NOMO-1 treated with dmso at 0.1 percent for 144 hours (cell line): ENCODE measurements around the gene SYNDIG1L.
A peak's percentile ranks its signal among the peaks of the same experiment; 100 is the strongest.
"Not testable (repeated sequence)": the region's sequence is repeated elsewhere in the genome, so short reads cannot be mapped to it uniquely, and the experiment has no call there.

Source experiments
- DNase-seq: peaks from one replicate; lab custom pipeline; 2025; ENCODE audit not compliant: unreplicated experiment; lab: John Stamatoyannopoulos, UW

Gene SYNDIG1L

GRCh38 chr14:74403619-74404417, 22.2 kb downstream of the SYNDIG1L start:
- DNase-seq: no peak

DNA sequence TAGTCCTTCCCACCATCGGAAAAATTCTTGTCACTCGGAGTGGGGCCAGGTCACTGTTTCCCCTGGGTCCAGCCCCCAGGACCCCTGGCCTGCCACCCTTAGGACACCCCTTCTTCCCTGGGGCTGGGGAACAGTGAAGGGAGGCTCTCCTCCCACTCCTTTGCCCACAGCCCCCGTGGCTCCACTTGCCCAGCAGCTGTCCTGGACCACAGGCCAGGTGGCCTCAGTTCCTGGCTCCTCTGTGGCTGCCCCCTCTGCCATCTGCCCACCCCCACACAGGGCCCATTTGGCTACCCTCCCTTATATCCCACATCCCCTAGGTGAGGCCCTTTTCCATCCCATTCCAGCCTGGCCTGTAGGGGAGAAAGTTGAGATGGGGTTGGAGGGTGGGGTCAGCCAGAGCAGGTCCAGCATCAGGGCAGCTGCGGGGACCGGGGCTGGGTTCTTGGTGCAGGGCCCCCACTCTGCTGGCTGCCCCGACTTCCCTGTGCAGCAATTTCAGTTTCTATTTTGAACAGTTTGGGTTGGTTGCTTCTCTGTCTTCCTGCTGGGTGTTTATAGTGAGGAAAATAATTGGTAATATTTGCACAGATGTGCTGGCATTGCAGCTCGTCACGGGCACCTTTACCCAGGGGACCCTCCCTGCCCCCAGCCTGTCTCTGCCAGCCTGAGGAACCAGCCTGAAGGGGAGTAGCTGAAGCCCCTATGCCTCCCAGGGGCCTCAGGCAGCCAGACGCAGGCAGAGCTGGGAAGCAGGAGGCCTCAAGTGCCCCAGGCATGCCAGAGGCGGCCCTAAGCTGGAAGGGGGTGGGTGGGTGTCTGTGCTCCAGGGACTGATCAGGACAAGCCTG, 23.4 kb downstream of the SYNDIG1L start:
- DNase-seq: no peak

GRCh38 chr14:74401504-74402241, 24.3 kb downstream of the SYNDIG1L start:
- peak; percentile 4 for DNase-seq

- no peak for DNase-seq
Observed at GRCh38 chr14:74400919-74401503, 25.0 kb downstream of the SYNDIG1L start.

DNA sequence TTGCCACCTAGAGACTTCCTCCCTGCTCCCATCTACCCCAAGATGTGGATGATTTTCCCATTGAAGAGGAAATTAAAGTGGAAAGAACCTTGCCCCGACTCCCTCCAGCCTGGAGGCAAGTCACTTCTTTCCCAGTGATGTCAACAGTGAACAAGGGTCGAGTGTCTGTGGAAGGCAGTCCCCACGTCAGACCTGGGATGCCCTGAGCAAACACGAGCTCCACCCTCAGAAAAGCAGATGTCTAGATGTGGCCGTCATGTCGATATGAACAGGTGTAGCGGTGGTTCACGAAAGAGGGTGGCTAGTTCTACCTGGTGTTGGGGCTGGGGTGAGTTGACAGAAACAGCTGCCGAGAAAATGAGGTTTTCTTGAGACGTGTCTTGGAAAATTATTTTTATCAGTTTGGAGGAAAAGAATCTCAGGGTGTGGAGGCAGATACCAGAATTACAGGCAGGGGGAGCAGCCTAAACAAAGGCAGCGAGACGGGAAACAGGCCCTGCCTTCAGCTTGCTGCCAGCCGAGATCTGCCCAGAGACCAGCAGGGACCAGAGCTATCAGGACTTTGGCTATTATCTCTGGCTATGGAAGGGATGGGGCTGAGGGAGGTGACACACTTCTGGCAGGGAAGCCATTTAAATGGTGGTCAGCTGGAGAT, 25.9 kb downstream of the SYNDIG1L start:
- no peak for DNase-seq

GRCh38 chr14:74395094-74395493, 30.9 kb downstream of the SYNDIG1L start:
- no peak for DNase-seq

DNA sequence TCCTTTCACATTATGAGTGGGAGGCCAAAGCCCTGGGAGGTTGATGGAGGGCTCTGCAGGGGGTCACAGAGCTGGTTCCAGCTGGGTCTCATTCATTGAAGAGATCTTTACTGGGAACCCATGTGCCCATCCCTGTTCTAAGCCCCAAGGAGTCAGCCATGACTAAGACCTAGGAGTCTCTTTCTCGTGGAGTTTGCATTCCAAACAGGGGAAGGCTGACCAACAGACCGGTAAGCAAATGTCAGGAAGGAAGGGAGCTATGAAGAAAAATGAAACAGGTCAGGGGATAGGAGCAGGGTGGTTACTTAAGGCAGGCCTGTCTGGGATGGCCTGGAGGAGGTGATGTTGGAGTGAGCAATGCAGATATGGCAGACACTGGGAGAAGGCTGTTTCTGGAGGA, 31.5 kb downstream of the SYNDIG1L start:
- no peak for DNase-seq

- no peak for DNase-seq
Observed at GRCh38 chr14:74392616-74393570, 33.1 kb downstream of the SYNDIG1L start.

- DNase-seq: no peak
Observed at GRCh38 chr14:74391479-74391878, 34.5 kb downstream of the SYNDIG1L start.

DNA sequence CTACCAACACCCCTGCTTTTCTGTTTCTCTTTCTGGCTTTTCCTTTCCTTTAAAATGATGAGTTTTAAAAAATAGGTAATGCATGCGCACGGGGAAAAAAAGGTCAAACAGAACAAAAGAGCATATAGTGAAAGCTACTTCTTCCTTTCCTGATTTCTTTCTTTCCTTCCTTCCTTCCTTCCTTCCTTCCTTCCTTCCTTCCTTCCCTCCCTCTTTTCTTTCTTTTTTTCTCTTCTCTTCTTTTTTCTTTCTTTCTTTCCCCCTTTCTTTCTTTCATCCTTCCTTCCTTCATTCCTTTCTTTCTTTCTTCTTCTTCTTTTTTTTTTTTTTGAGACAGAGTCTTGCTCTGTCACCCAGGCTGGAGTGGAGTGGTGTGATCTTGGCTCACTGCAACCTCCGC, 35.5 kb downstream of the SYNDIG1L start:
- DNase-seq: not testable (repeated sequence)

DNA sequence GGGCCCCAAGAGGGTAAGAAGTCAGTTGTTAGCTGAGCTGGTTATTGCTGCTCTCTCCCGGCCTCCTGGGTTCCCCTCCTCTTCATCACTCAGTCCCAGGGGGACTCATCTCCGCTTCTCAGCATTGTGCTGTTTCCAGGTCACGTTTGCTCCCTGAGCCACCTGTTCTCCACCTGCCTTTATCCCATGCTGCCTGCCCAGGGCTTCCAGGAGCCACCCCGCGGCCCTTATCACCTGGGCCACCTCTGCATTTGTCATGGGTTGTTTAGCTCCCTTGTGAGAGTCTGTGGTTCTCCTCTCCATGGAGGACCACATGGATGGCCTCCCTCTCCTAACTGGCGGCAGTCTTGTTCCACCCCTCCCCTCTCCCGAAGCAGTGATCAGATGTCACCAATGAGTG, 36.0 kb downstream of the SYNDIG1L start:
- no peak for DNase-seq

GRCh38 chr14:74382231-74382630, 43.8 kb downstream of the SYNDIG1L start:
- no peak for DNase-seq

DNA sequence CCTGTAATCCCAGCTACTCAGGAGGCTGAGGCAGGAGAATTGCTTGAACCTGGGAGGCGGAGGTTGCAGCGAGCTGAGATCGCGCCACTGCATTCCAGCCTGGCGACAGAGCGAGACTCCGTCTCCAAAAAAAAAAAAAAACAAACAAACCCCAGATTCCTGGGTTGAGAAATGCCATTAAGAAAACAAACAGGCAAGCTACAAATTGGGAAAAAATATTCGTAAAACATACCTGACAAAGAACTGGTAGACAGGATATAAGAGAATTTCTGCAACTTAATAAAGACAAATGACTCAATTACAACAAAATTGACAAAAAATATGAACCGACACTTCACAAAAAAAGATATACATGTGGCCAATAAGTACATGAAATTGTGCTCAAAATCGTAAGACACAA, 44.4 kb downstream of the SYNDIG1L start:
- DNase-seq: not testable (repeated sequence)

- DNase-seq: no peak
Observed at GRCh38 chr14:74380845-74381244, 45.2 kb downstream of the SYNDIG1L start.

GRCh38 chr14:74380172-74380571, 45.8 kb downstream of the SYNDIG1L start:
- DNase-seq: no peak

DNA sequence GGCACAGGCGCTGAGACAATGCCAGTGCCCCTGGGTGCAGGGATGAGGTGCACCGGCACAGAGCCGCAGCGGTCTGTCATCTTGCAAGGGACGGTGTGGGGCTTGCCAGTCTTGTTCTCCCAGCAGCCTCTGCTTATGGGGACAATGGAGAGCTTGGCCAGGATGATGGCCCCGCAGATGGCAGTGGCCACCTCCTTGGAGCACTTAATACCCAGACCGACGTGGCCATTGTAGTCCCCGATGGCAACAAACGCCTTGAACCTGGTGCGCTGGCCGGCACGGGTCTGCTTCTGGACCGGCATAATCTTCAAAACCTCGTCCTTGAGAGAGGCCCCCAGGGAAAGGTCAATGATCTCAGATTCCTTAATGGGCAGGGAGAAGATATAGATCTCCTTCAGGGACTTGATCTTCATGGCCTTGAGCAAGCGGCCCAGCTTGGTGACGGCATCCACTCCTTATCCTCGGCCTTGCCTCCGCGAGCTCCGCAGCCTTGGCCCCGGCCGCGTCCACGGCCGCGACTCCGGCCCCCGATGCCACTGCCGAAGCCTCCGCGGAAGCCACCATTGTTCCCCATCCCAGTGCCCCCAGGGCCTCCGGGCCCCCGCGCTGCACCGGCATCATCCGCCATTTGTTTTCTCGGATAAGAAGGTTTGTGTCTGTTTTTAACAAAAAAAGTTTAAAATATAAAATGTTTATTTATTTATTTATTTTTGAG, 47.9 kb downstream of the SYNDIG1L start:
- no peak for DNase-seq

DNA sequence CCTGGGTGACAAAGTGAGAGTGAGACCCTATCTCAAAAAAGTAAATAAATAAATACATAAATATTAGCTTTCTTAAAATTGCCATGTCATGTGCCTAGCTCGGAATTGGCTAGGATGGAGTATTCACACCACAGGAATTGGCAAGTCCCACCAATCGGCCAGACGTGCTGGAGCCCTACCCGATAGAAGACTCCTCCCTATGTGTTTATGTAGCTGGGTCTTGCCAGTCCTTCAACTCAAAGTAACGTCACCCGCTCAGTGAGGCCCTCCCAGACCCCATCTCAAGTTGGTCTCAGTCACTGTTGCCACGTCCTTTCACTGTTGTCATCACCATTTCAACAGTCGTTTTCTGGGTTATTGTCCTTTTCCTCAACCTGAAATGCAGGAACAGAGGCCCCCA, 57.6 kb downstream of the SYNDIG1L start:
- no peak for DNase-seq

GRCh38 chr14:74368026-74368425, 58.0 kb downstream of the SYNDIG1L start:
- DNase-seq: no peak
